Neural cell (in vitro differentiated cells): ENCODE results near the gene TCTN1. TPM values are rescaled to one million over a fixed set of nuclear protein-coding genes. Genes with fewer than 3 reads are reported as not detected.
"Not testable (repeated sequence)": the region's sequence is repeated elsewhere in the genome, so short reads cannot be mapped to it uniquely, and the experiment has no call there.

Experiments used
- H2AFZ ChIP-seq: fragments of 200-600, 300-800 bp; sonication (generic), shearing (Covaris generic); 2 replicates; pipeline ENCODE4 v1.6.0; 2014; ENCODE audit warnings: low read depth, mild to moderate bottlenecking, antibody characterized with exemption, low read length, moderate library complexity
- H3F3A ChIP-seq: fragments of 200-600 bp; shearing (Covaris generic); 2 replicates; pipeline ENCODE4 v1.6.1; 2016; ENCODE audit warnings: mild to moderate bottlenecking, moderate library complexity, mixed read lengths, antibody characterized with exemption, low read length; ENCODE audit not compliant: insufficient read depth, poor library complexity, severe bottlenecking
- H3K27ac ChIP-seq: fragments of 200-600, 300-800 bp; sonication (generic), shearing (Covaris generic); 2 replicates; pipeline ENCODE4 v1.5.1; 2014; ENCODE audit warnings: mild to moderate bottlenecking, low read length, moderate library complexity
- H3K27me3 ChIP-seq: fragments of 300-800, 200-600 bp; sonication (generic), shearing (Covaris generic); 2 replicates; pipeline ENCODE4 v1.6.0; 2014; ENCODE audit warnings: mild to moderate bottlenecking, low read depth, low read length, moderate library complexity; ENCODE audit not compliant: insufficient read depth
- H3K36me3 ChIP-seq: fragments of 300-800, 200-600 bp; sonication (generic), shearing (Covaris generic); 2 replicates; pipeline ENCODE4 v1.5.1; 2014; ENCODE audit warnings: mild to moderate bottlenecking, antibody characterized with exemption, low read length, moderate library complexity; ENCODE audit not compliant: insufficient read depth
- H3K4me2 ChIP-seq: fragments of 300-800, 200-600 bp; sonication (generic), shearing (Covaris generic); 2 replicates; pipeline ENCODE4 v1.6.0; 2014; ENCODE audit warnings: mild to moderate bottlenecking, low read length
- H3K4me3 ChIP-seq: fragments of 300-800, 200-600 bp; sonication (generic), shearing (Covaris generic); 2 replicates; pipeline ENCODE4 v1.5.1; 2014; ENCODE audit warnings: mild to moderate bottlenecking, low read length, moderate library complexity
- H3K79me2 ChIP-seq: fragments of 200-600 bp; shearing (Covaris generic); replicated peaks from 2 replicates; pipeline ENCODE4 v1.6.0; 2014; ENCODE audit warnings: mild to moderate bottlenecking, low read length, moderate library complexity; ENCODE audit not compliant: insufficient read depth
- H3K9ac ChIP-seq: fragments of 300-800, 200-600 bp; sonication (generic), shearing (Covaris generic); 2 replicates; pipeline ENCODE4 v1.6.1; 2016; ENCODE audit warnings: mild to moderate bottlenecking, low read length, mixed read lengths
- H3K9me2 ChIP-seq: fragments of 200-600 bp; shearing (Covaris generic); 2 replicates; pipeline ENCODE4 v1.6.1; 2016; ENCODE audit warnings: mild to moderate bottlenecking, low read length, mixed read lengths; ENCODE audit not compliant: insufficient read depth
- H3K9me3 ChIP-seq: fragments of 200-600, 300-800 bp; sonication (generic), shearing (Covaris generic); 2 replicates; pipeline ENCODE4 v1.6.1; 2016; ENCODE audit warnings: mild to moderate bottlenecking, mixed run types, low read length, moderate library complexity, mixed read lengths
- H4K20me1 ChIP-seq: fragments of 200-600 bp; shearing (Covaris generic); 2 replicates; pipeline ENCODE4 v1.6.1; 2016; ENCODE audit warnings: mild to moderate bottlenecking, mixed run types; ENCODE audit not compliant: insufficient read depth
- CTCF ChIP-seq: fragments of 450-650 bp; IDR thresholded peaks from 2 replicates; pipeline ENCODE4 v1.5.1; 2014; ENCODE audit warnings: antibody characterized with exemption, mild to moderate bottlenecking, moderate library complexity; ENCODE audit not compliant: poor library complexity, severe bottlenecking
- EP300 ChIP-seq: fragments of 450-650 bp; conservative IDR thresholded peaks from 2 replicates; pipeline ENCODE4 v1.6.1; 2014; ENCODE audit warnings: antibody characterized with exemption, mild to moderate bottlenecking, moderate library complexity; ENCODE audit not compliant: poor library complexity, severe bottlenecking
- EZH2 ChIP-seq: fragments of 200-600, 300-800 bp; shearing (Covaris generic), sonication (generic); IDR thresholded peaks from 2 replicates; pipeline ENCODE4 v1.6.1; 2014; ENCODE audit warnings: antibody characterized with exemption, low read length, borderline replicate concordance, mild to moderate bottlenecking; ENCODE audit not compliant: insufficient read depth, poor library complexity, severe bottlenecking
- MXI1 ChIP-seq: fragments of 450-650 bp; conservative IDR thresholded peaks from 2 replicates; pipeline ENCODE4 v1.6.1; 2014; ENCODE audit warnings: antibody characterized with exemption, mild to moderate bottlenecking; ENCODE audit not compliant: poor library complexity, severe bottlenecking
- POLR2AphosphoS5 ChIP-seq: IDR thresholded peaks from 2 replicates; pipeline ENCODE4 v1.6.1; 2012
- RAD21 ChIP-seq: fragments of 450-650 bp; conservative IDR thresholded peaks from 2 replicates; pipeline ENCODE4 v1.6.1; 2014; ENCODE audit warnings: antibody characterized with exemption, mild to moderate bottlenecking, moderate library complexity
- REST ChIP-seq: IDR thresholded peaks from 2 replicates; pipeline ENCODE4 v1.6.1; 2012; ENCODE audit warnings: borderline replicate concordance
- SMC3 ChIP-seq: fragments of 450-650 bp; conservative IDR thresholded peaks from 2 replicates; pipeline ENCODE4 v1.6.1; 2014; ENCODE audit warnings: antibody characterized with exemption, mild to moderate bottlenecking, moderate library complexity; ENCODE audit not compliant: poor library complexity
- TAF1 ChIP-seq: IDR thresholded peaks from 2 replicates; pipeline ENCODE4 v1.6.1; 2012; ENCODE audit warnings: low read depth
- polyA plus RNA-seq: library from polyadenylated mRNA; depleted of rRNA; stranded (reverse); fragments of >200 nt; gene quantifications from 2 replicates; pipeline ENCODE4 v1.2.3, GENCODE V29; 2014

The TCTN1 gene
- polyA plus RNA-seq, 1 donor from 2014 or later = 58.3 TPM

GRCh38 chr12:110649341-110649847 lies 35.5 kb downstream of the TCTN1 start:
- Histone ChIP-seq H4K20me1 (no peaks in the 10 kb centered on the region), H3K9me3 (no peaks in the 10 kb centered on the region), H3K27me3 (no peaks in the 10 kb centered on the region)

DNA sequence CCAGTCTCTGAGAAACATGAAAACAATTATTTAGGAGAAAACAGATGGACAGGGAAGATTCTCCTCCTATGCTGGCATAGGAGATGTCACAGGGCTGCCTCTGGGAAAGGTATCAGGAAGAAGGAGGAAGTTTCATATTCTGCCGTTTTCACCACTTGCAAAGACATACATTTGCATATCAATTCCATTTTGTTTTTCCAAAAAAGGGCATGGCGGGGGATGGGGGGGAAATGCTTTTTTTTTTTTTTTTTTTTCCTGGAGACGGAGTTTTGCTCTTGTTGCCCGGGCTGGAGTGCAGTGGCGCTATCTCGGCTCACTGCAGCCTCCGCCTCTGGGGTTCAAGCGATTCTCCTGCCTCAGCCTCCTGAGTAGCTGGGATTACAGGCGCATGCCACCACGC lies 40.3 kb downstream of the TCTN1 start:
- not testable (repeated sequence) for H3K79me2 ChIP-seq, H2AFZ ChIP-seq, H3K4me2 ChIP-seq, H3K27me3 ChIP-seq, H3K9me2 ChIP-seq, H3K9me3 ChIP-seq, H3K4me3 ChIP-seq, H4K20me1 ChIP-seq, H3K36me3 ChIP-seq, H3F3A ChIP-seq, H3K27ac ChIP-seq, H3K9ac ChIP-seq

More at GRCh38 chr12:110649341-110649847, 35.5 kb downstream of the TCTN1 start:
- Histone ChIP-seq H3K27ac (no peak overlapping the region), H3K9ac (no peak overlapping the region), H3K4me3 (no peak overlapping the region), H3K36me3 (no peaks in the 10 kb centered on the region), H3K9me2 (no peaks in the 10 kb centered on the region), H2AFZ (no peak overlapping the region), H3F3A (no peaks in the 10 kb centered on the region), H3K79me2 (no peaks in the 10 kb centered on the region), H3K4me2 (no peak overlapping the region)
- TF ChIP-seq CTCF = peak; percentile 27
- TF ChIP-seq TAF1 = no peak
- no peak for TF ChIP-seq REST
- TF ChIP-seq EZH2 = no peak

DNA sequence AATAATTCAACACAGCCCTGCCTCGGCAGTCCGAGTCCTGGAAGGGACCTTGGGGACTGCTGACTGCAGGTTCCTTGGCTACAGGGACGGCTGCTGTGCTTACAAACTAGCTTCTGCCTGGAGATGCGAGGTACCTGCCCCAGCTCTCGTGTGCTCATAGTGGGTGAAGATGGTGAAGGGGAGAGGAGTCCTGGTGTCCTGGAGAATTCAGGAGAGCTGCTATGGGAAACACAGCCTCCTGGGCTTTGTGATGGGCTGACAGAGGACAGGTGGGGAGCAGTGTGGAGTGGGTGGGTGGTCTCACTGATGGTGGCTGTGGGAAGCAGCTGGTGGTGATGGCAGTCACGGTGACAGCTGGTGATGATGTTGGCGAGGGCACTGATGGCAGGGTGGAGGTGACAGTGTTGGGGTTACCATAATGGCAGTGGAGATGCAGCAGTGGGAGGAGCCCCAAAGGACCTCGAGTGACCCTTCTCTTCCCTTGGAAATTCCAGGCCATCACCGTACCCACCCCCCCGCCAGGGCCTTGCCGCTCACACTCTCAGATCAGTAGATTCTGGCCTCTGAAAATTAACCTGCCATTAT lies 42.2 kb downstream of the TCTN1 start:
- no peak for TF ChIP-seq SMC3
- no peak for TF ChIP-seq REST
- no peak for TF ChIP-seq RAD21
- TF ChIP-seq TAF1 = no peak
- TF ChIP-seq CTCF = no peak
- no peak for TF ChIP-seq POLR2AphosphoS5
- TF ChIP-seq MXI1 = no peak
- no peak for TF ChIP-seq EP300
- no peak for TF ChIP-seq EZH2
- Histone ChIP-seq H3K9me3 (no peaks in the 10 kb centered on the region), H3K27ac (no peak overlapping the region), H3K4me2 (no peak overlapping the region), H4K20me1 (no peaks in the 10 kb centered on the region), H3K9me2 (no peaks in the 10 kb centered on the region), H3F3A (no peaks in the 10 kb centered on the region), H3K9ac (no peak overlapping the region), H3K27me3 (no peaks in the 10 kb centered on the region), H2AFZ (no peak overlapping the region), H3K79me2 (no peaks in the 10 kb centered on the region), H3K4me3 (no peak overlapping the region), H3K36me3 (no peaks in the 10 kb centered on the region)
